Heart left ventricle (tissue), 16 donors: ENCODE results near the gene HSPA4. TPM values are rescaled to one million over a fixed set of nuclear protein-coding genes. Genes with fewer than 3 reads are reported as not detected.
"Not testable (repeated sequence)": the region's sequence is repeated elsewhere in the genome, so short reads cannot be mapped to it uniquely, and the experiment has no call there.

Experiments
- ATAC-seq, 4 donors: fragments of 200-7000 bp; cut with Tn5 transposase; one replicate each; pipeline ENCODE4 v1.9.1; 2020 to 2022; ENCODE audit warnings: moderate library complexity in 4 of 4, mild to moderate bottlenecking in 3 of 4, moderate number of reproducible peaks in 1 of 4
- DNase-seq, 5 donors: peaks; one replicate each; pipeline ENCODE4 v3.0.0-alpha.2; 2020
- H3K27ac ChIP-seq, 12 donors: fragments of 200-600 bp; sonication (generic) in 4 of 12; one replicate each; pipeline versions ENCODE4 v1.5.0 to v1.8.0; 2016 to 2022; ENCODE audit warnings: mild to moderate bottlenecking in 2 of 12
- H3K27me3 ChIP-seq, 9 donors: fragments of 200-600 bp; sonication (generic) in 2 of 9; one replicate each; pipeline versions ENCODE4 v1.5.1 to v1.8.0; 2016 to 2022; ENCODE audit warnings: mild to moderate bottlenecking in 3 of 9
- H3K36me3 ChIP-seq, 9 donors: fragments of 200-600 bp; sonication (generic) in 2 of 9; one replicate each; pipeline versions ENCODE4 v1.5.0 to v1.8.0; 2018 to 2022; ENCODE audit warnings: mild to moderate bottlenecking in 2 of 9
- H3K4me1 ChIP-seq, 12 donors: fragments of 200-600 bp; sonication (generic) in 4 of 12; one replicate each; pipeline versions ENCODE4 v1.5.0 to v1.8.0; 2016 to 2022; ENCODE audit warnings: mild to moderate bottlenecking in 3 of 12
- H3K4me3 ChIP-seq, 12 donors: fragments of 200-600 bp; sonication (generic) in 4 of 12; one replicate each; pipeline versions ENCODE4 v1.5.0 to v1.8.0; 2017 to 2022; ENCODE audit warnings: mild to moderate bottlenecking in 9 of 12, moderate library complexity in 4 of 12
- H3K9me3 ChIP-seq, 12 donors: fragments of 200-600 bp; sonication (generic) in 4 of 12; one replicate each; pipeline versions ENCODE4 v1.5.0 to v1.8.0; 2016 to 2022; ENCODE audit warnings: mild to moderate bottlenecking in 1 of 12
- POLR2A ChIP-seq, 2 donors: fragments of 450-650 bp; IDR thresholded peaks; one replicate each; pipeline ENCODE4 v1.6.1; 2017; ENCODE audit warnings: antibody characterized with exemption in 2 of 2, mild to moderate bottlenecking in 2 of 2, moderate library complexity in 2 of 2
- WGBS, 4 donors: extraction: QIAGEN DNeasy Blood & Tissue Kit in 2 of 4; methylation state at CpG; one replicate each; pipeline versions ENCODE4 v1.1.5 to v1.1.7; 2013 to 2018; 5-methylcytosine and 5-hydroxymethylcytosine counted together
- intact Hi-C, 10 donors: fragments of 100-400 bp; cut with DNase I; formaldehyde crosslinking; loops; one replicate each; pipeline versions ENCODE4 v1.11.1 to v1.14.2; 2022
- long read RNA-seq, 3 donors: library from polyadenylated mRNA; unstranded; transcript quantifications; one replicate each; pipeline ENCODE4 v2.0.0, GENCODE V29; 2020 to 2021
- polyA plus RNA-seq, 2 donors: library from polyadenylated mRNA; stranded (reverse); fragments of 200-250 nt; gene quantifications; one replicate each; pipeline ENCODE4 v1.2.3, GENCODE V29; 2013
- total RNA-seq, 9 donors: library from RNA; depleted of rRNA in 2 of 9; stranded (reverse); fragments of >200 nt in 2 of 9; fragmentation: NEBNext Ultra II Directional in 3 of 9; extraction: Animal tissue kit (Norgen Biotek cat#: 25700) in 3 of 9; gene quantifications; one replicate each; pipeline versions ENCODE4 v1.1.0 to v1.2.4, GENCODE V29; 2016 to 2023
- TF ChIP-seq, protein P1 (sequence below), 12 donors: fragments of 200-600 bp; sonication (generic) in 4 of 12; IDR thresholded peaks; one replicate each; pipeline versions ENCODE4 v1.5.0 to v1.8.0; 2018 to 2022; ENCODE audit warnings: antibody characterized with exemption in 12 of 12, mild to moderate bottlenecking in 5 of 12
- donor health status: ischemic (EF 13 %, LVEDD 7.1; RV severe dilation, severe dysfunction).
- donor health status: healthy with polysubstance abuse.
- donor health status: DM: no; HTN: yes; CAD: no.
- donor health status: DM: no; HTN: no; CAD: no.
- donor health status: ischemic (EF 25% LVEDD 6.9; RV normal size, moderate dysfunction).
- donor health status: ischemic (EF 25% LVEDD 5.7; RV mildly dilated, moderate dysfunction).
- donor health status: healthy.
- donor health status: DM: yes; HTN: yes; CAD: no.
- donor health status: ischemic (EF 35%, LVEDD 5.7; RV mildly dilated, moderate dysfunction).
- donor health status: nonischemic (EF 11% LVEDD 7.7; RV severe dilation, severe dysfunction).
- donor health status: DM: yes; HTN: yes; CAD: no.
- donor health status: PGD.
- donor health status: ischemic (EF 29% LVEDD 5.4; RV normal size, mild dysfunction).
- donor health status: nonischemic (EF 23%, LVEDD 6.1; RV moderate dilation, normal function).

Gene HSPA4
- total RNA-seq = 100 to 1,000 TPM in 4 of 9 donors, 10 to 100 TPM in 5; 57.5 to 132 (median 98.5) TPM
- 100 to 1,000 TPM in 1 of 2 donors, 10 to 100 TPM in 1; 62.0 to 105 TPM for polyA plus RNA-seq
- long read RNA-seq, donor 1, full-length matches to known transcripts = 97 of 118 reads
- long read RNA-seq, donor 1, partial matches to known transcripts = 12 of 118 reads
- long read RNA-seq, donor 1, other reads (novel, unspliced or antisense) = 9 of 118 reads
- long read RNA-seq, donor 2, full-length matches to known transcripts = 270 of 346 reads
- long read RNA-seq, donor 2, partial matches to known transcripts = 55 of 346 reads
- long read RNA-seq, donor 2, other reads (novel, unspliced or antisense) = 21 of 346 reads
- long read RNA-seq, donor 3, full-length matches to known transcripts = 132 of 160 reads
- long read RNA-seq, donor 3, partial matches to known transcripts = 14 of 160 reads
- long read RNA-seq, donor 3, other reads (novel, unspliced or antisense) = 14 of 160 reads

- DNase-seq (peak; percentile 97 to 98 (median 98)), ATAC-seq (peak; percentile 87 to 95 (median 92))
- Histone ChIP-seq H3K27ac (peak within 1 kb of the TSS; percentile 87 to 99 (median 97)), H3K9me3 (no peaks in the 10 kb centered on the region), H3K4me3 (peak within 1 kb of the TSS; percentile 54 to 99 (median 80)), H3K4me1 (peaks cover 5 to 50% (median 40%) of the 10 kb centered on the region in 12 donors), H3K36me3 (peaks cover 0 to 4% (median 0%) of the 10 kb centered on the region in 9 donors), H3K27me3 (no peaks in the 10 kb centered on the region)
- TF ChIP-seq, protein P1, sequence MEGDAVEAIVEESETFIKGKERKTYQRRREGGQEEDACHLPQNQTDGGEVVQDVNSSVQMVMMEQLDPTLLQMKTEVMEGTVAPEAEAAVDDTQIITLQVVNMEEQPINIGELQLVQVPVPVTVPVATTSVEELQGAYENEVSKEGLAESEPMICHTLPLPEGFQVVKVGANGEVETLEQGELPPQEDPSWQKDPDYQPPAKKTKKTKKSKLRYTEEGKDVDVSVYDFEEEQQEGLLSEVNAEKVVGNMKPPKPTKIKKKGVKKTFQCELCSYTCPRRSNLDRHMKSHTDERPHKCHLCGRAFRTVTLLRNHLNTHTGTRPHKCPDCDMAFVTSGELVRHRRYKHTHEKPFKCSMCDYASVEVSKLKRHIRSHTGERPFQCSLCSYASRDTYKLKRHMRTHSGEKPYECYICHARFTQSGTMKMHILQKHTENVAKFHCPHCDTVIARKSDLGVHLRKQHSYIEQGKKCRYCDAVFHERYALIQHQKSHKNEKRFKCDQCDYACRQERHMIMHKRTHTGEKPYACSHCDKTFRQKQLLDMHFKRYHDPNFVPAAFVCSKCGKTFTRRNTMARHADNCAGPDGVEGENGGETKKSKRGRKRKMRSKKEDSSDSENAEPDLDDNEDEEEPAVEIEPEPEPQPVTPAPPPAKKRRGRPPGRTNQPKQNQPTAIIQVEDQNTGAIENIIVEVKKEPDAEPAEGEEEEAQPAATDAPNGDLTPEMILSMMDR (IDR thresholded peaks at IDR 0.05) = no peak
- TF ChIP-seq POLR2A (IDR thresholded peaks at IDR 0.05) = peak; percentile 82 to 96
- 0 to 2% (median 1%) methylated on average over 44 to 68 of the region's 68 CpGs for WGBS, 4 donors
- intact Hi-C loops = loop anchor here in 5 of 10 donors (1.0 to 10.0 kb wide), 6 partner anchors 25 to 187 kb away; partner anchors contain the start of genes AFF4 (in 5 of the 5), ZCCHC10 (in 2 of the 5), GDF9 (in 1 of the 5) and UQCRQ (in 1 of the 5)
Measured at GRCh38 chr5:133051542-133052316, at the start of gene HSPA4. Gene HSPA4, plus strand, starts transcription at chr5:133052013. Its CDS starts 238 bp downstream, at chr5:133052251.

DNA sequence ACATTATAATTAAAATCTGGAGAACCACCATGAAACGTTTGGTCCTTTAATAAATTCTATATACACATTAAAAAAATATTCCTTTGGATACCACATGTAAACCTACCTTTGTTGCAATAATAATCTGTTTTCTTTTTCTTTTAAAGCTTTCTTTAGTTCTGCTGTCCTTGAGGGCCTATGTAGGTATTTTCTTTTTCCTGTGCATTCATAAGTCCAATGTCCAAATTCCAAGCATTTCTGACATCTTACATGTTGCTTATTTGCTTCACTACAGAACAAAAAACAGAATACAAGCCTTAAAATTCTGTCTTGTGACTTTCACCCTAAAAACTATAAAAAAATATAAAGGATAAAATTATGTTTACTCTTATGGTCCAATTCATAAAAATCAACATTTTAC, 45.2 kb upstream of the HSPA4 start:
- intact Hi-C loops = no loop called here
- Histone ChIP-seq H3K27me3 (no peaks in the 10 kb centered on the region), H3K4me3 (no peak overlapping the region), H3K4me1 (no peaks in the 10 kb centered on the region), H3K36me3 (peaks cover 0 to 73% (median 44%) of the 10 kb centered on the region in 9 donors), H3K9me3 (peaks cover 0 to 7% (median 0%) of the 10 kb centered on the region in 12 donors), H3K27ac (no peak overlapping the region)
- WGBS, 4 donors = 75 to 86% (median 77%) methylated on average over 1 of the region's 1 CpG
- no peak for ATAC-seq
- DNase-seq = no peak
- TF ChIP-seq POLR2A (IDR thresholded peaks at IDR 0.05) = no peak
- TF ChIP-seq, protein P1 (IDR thresholded peaks at IDR 0.05) = no peak

DNA sequence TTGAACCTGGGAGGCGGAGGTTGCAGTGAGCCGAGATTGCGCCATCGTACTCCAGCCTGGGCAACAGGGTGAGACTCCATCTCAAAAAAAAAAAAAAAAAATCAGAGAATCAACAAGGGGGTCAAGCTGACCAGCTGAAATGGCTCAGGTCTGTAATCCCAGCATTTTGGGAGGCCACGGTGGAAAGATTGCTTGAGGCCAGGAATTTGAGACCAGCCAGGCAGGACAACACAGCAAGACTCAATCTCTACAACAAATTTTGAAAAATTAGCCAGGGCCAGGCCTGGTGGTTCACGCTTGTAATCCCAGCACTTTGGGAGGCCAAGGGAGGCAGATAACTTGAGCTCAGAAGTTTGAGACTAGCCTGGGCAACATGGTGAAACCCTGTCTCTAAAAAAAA, 43.4 kb upstream of the HSPA4 start:
- WGBS, 4 donors = 79 to 81% (median 80%) methylated on average over 6 of the region's 6 CpGs
- H3K4me1 ChIP-seq, H3K9me3 ChIP-seq, H3K27ac ChIP-seq, DNase-seq, H3K4me3 ChIP-seq, ATAC-seq, H3K27me3 ChIP-seq, intact Hi-C loops: not testable (repeated sequence)
- H3K36me3 ChIP-seq = peaks cover 0 to 55% (median 33%) of the 10 kb centered on the region in 9 donors

DNA sequence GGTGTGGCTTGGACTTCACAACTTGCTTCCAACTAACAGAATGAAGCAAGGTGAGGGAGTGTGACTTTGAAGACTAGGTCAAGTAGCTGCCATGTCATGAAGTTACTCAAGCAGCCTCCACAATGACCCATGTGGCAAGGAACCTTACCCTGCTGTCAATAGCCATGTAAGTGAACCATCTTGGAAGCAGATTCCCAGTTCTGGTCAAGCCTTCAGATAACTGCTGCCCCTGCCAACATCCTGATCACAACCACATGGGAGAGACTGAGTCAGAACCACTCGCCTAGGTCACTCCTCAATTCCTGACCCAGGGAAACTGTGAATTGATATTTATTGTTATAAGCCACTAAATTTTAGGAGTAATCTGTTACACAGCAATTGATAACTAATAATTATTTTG, 36.3 kb upstream of the HSPA4 start:
- DNase-seq (no peak), ATAC-seq (no peak)
- intact Hi-C loops = no loop called here
- WGBS, 4 donors = 88 to 100% (median 94%) methylated on average over 1 of the region's 1 CpG
- Histone ChIP-seq H3K9me3 (peaks cover 0 to 9% (median 0%) of the 10 kb centered on the region in 12 donors), H3K27ac (no peak overlapping the region), H3K4me3 (no peak overlapping the region), H3K36me3 (peaks cover 0 to 50% (median 26%) of the 10 kb centered on the region in 9 donors), H3K27me3 (no peaks in the 10 kb centered on the region), H3K4me1 (no peaks in the 10 kb centered on the region)
- TF ChIP-seq POLR2A (IDR thresholded peaks at IDR 0.05) = no peak
- TF ChIP-seq, protein P1 (IDR thresholded peaks at IDR 0.05) = no peak
